Limb (tissue), 2 donors: Measurements from ENCODE around the gene HARBI1.

Experiments used
- DNase-seq, 2 donors: peaks; one replicate each; pipeline ENCODE4 v3.0.0-alpha.2; 2016; ENCODE audit errors: extremely low spot score in 2 of 2

The HARBI1 gene

DNA sequence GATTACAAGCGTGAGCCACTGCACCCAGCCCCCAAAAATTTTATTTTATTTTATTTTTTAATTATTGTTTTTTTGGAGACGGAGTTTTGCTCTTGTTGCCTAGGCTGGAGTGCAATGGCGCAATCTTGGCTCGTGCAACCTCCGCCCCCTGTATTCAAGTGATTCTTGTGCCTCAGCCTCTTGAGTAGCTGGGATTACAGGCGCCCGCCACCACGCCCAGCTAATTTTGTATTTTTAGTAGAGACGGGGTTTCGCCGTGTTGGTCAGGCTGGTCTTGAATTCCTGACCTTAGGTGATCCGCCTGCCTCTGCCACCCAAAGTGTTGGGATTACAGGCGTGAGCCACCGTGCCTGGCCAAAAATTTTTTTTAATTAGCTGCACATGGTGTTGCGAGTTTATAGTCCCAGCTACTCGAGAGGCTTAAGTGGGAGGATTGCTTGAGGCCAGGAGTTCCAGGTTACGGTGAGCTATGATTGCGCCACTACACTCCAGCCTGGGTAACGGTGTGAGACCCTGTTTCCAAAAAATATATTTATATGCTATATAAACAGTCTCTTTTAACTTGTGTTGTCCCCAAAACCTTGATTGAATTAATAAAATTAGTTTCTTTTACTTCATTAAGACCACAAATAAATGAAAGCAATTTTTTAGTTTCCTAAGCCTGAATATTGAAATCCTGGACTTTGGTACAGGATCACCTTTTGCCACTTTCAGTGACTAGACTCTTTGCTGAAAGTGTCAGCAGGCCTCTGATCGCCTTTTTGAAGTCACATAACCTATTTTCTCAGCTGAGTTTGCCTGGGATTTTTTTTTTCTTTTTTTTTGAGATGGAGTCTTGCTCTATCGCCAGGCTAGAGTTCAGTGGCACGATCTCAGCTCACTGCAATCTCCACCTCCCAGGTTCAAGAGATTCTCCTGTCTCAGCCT lies 16.5 kb upstream of the HARBI1 start:
- no peak for DNase-seq

DNA sequence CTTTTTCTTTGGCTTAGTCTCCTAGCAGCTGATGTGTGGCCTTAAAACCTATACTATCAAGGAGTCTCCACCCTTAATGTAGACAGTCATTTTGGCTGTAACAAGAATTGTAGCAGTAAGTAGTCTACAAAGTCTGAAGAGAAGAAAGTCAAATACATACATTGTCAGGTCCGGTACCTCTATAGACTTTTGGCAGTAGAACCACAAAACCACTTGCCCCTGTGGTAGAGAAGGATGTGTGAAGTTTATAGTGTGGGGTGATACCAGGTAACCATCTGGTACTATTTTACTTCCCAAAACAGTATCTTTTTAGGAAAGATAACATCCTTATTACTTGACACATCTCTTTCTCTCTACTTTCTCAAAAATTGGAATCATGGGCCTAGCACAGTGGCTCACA lies 15.5 kb upstream of the HARBI1 start:
- DNase-seq, result no peak

DNA sequence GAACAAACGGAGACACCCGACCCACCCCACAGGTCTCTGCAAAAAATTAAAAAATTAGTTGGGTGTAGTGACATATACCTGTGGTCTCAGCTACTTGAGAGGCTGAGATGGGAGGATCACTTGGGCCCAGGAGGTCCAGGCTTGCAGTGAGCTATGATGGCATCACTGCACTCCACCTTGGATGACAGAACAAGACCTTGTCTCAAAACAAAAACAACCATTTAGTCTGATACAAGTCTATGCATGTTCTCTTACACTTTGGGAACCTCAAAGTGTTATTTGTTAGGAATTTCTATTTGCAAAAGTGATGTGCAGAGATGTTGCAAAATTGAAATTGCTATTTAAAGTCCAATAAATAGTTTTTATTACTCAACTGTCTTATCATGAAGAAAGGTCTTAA lies 14.6 kb upstream of the HARBI1 start:
- DNase-seq, result no peak

DNA sequence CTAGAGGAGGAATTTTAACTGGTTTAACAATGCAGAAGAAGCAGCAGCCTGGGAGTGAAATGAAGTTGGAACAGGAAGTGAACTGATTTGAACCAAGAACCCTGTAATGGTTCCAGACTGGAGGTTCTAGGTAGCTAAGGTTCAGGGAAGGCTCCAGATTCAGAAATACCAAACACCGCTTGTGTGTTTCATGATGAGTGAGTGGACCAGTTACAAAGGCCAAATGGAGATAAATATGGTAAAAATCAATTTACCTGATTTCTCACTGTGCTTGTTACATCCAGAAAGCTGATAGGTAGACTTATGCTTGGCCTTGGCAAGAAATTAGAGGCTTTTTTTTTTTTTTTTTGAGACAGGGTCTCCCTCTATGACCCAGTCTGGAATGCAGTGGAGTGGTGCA lies 13.2 kb upstream of the HARBI1 start:
- DNase-seq, result no peak

DNA sequence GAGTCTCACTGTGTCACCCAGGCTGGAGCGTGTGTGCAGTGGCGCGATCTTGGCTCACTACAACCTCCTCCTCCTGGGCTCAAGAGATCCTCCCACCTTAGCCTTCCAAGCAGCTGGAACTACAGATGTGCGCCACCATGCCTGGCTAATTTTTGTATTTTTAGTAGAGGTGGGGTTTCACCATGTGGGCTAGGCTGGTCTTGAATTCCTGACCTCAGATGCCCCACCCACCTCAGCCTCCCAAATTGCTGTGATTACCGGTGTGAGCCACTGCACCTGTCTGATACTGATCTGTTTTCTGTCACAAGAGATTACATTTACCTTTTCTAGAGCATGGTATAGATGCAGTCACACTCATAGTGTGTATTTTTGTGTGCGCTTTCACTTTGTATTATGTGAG lies 11.9 kb upstream of the HARBI1 start:
- DNase-seq, result no peak

DNA sequence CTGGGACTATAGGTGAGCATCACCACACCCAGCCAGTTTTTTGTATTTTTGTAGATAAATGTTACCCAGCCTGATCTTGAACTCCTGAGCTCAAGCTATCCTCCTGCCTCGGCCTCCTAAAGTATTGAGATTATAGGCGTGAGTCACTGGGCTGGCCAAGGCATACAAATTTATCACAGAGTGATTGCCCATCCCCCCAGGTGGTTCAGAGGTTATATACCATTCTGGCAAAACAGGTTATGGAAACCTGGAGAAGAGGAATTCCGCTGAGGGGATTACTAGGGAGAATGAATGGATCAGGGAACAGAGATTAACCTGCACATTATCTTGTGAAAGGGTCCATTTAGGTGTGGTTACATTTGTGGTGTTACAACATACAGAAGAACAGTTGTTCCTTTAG lies 8.4 kb upstream of the HARBI1 start:
- no peak for DNase-seq

DNA sequence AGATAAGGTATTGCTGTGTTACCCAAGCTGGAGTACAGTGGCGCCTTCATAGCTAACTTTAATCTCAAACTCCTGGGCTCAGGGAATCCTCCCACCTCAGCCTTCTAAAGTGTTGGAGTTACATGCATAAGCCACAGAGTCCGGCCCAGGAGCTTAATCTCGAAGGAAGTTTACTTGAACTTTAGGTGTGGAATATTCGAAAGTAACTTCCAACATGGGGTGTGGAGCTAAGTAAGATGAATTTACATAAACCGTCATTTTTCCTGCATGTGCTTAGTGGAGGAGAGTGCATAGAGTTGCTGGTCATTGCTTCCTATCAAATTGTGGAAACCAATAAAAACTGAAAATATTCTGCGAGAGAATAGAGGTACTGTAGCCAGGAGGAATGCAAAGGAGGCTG lies 1.8 kb upstream of the HARBI1 start:
- no peak for DNase-seq

DNA sequence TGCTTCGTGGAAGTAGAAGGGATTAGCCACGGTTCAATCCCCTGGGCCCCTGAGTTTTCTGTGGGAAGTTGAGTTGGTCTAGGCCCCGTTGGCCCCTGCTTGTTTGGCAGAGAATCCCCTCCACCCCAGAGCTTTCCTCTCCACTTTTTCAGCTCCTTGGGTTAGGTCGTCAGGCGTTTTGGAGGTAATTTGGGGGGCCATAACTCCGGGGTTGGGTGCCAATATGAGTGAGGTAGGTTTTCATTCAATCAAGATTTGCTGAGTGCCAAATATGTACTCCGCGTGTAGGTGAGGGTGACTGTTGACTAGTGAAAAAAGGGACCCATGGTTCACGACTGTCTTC lies 916 bp upstream of the HARBI1 start:
- no peak for DNase-seq

DNA sequence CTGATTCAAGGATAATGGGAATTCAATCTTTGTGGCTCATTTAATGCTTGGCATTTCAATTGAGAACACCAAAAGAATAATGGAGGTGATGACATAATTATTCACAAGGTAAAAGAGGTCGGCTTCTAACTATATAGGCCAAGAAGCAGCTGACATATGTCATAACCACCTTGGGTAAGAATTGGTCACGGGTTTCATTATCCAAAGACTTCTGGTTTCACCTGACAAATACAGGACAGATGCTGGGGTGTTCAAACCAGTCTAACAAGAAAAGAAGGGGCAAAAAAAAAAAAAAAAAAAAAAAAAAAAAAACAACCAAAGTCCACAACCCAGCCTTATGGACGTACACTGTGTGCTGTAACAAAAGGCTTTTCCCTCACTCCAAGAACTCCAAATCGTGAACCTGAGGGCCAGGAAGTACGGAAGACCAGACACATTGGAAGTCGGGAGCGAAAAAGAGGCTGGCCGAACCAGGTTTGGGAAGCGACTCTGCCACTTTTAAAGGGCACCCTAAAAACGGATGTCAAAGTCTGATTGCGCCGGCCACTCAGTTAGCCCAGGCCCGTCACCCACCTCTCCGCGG lies 385 bp downstream of the HARBI1 start:
- no peak for DNase-seq

DNA sequence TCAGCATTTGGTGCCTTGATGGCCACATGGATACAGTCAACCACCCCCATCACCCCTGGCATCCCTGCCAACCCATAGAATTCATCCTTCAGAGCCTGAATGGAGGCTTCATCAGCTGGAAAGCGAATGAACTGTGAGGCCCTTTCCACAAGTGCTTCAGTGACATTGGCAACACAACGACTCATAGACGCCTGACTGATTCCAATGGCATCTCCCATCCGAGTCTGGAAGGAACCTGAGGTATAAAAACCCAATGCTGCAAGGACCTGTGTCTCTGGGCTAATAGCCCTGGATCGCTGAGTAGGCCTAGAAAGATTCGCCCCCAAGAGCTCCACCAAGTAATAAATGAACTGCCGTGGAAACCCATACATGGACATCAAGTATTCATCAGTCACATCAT lies 1.3 kb downstream of the HARBI1 start:
- DNase-seq, result no peak

DNA sequence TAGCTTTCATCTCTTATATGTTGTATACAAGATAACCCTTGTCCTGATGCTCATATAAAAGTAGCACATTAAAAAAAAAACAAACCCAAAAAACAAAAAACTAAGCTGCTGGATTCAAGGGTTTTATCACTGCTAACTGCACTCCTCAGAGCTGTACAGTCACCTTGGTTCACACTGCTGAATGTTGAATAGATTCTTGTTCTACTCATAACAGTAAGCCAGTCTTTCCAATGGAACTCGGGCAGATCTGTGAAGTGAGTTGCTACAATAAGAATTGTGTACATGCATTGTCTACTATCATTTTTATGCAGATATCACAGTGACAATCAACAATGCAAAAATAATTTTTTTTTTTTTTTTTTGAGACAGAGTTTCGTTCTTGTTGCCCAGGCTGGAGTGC lies 4.7 kb downstream of the HARBI1 start:
- DNase-seq, result no peak

DNA sequence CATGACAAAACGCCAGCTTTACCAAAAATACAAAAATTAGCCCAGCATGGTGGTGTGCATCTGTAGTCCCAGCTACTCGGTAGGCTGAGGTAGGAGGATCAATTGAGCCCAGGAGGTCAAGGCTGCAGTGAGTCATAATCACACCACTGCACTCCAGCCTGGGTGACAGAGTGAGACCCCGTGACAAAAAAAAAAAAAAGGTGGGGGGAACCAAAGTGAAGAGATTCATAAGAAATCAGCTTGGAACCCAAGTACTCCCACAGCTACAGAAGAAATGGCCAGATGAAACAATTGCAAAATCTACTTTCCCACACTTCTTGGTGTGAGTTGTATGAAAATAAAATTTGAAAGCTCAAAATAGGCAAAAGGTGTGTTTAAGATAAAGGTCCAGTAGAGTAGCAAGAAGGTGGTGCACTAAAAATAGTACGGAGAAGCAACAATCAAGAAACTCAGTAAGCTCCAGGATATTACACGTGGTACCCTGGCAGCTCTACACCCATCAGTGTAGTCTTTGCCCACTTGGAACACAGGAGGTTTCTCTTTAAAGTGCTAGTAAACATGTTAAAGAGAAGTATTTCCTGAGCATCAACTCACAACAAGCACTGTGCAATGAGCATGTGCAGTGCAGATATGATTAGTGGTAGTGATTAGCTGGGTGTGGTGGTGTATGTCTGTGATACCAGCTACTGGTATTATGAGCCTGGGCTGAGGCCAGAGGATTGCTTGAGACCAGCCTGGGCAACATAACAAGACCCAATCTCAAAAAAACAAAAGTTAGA lies 5.3 kb downstream of the HARBI1 start:
- no peak for DNase-seq

DNA sequence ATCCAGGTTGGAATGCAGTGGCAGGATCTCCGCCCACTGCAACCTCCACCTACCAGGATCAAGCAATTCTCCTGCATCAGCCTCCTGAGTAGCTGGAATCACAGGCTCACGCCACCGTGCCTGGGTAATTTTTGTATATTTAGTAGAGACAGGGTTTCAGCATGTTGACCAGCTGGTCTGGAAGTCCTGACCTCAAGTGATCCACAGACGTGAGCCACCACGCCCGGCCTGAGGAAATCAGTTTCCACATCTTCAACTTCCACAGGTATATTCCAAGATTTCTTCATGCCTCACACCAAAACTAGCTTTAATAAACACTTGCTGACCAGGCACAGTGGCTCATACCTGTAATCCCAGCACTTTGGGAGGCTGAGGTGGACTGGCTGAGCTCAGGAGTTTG lies 7.6 kb downstream of the HARBI1 start:
- no peak for DNase-seq

DNA sequence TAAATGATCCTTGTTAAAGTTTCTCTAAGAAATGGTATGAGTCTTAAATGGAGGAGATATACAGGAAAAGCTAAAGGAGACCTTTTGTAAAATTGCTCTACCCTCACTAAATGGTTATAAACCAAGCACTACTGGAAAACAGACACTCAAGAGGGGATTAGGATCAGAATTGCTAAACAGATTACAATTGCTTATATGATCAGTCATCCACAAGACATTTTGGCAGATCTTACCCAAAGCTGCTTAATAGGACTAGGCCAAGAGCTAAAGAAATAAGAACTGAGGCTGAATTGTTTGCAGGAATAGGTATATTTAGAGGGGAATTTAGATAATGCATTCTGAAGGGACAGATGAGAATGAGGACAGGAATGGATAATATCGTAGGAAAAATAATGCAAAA lies 9.5 kb downstream of the HARBI1 start:
- no peak for DNase-seq

DNA sequence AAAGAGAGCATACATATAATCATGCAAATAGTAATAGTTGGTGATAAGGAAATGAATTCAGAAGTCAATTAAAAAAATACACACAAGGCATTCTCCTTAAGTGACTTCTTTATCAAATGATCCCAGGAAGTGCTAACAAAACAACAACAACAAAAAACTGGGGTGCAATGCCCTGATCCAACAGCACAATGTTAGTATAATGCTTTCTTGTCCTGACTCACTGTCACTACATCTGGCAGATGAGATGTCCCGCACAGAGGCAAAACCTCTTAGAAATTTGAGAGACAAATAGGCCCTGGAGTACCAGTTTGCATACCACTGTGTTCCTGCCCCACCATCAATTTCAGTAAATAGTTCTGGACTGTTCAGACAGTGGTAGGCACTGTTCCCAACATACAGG lies 12.2 kb downstream of the HARBI1 start:
- no peak for DNase-seq

DNA sequence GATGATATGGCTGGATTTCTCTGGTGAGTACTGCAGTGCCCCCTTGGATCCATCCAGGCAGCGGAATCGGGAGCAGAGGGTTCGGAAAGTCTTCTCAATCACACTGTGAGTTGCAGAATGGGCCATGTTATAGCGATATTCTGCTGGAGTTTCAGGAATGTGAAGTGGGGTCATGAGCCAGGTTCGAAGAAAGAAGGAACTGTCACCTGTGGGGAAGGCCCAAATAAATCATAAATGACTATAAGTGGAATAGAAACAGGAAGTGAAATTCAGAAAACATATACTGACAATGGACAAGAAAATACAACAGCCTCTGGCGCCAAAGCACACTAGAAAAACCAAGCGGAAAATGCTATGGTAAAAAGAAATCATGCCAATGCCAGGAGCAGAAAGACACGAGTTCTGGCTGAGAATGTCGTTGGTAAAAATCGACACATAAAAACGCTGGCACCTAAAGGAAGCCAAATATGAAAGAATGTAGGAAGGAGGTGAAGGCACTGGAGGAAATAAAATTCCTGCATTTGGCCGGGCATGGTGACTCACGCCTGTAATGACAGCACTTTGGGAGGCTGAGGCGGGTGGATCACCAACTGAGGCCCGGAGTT lies 13.2 kb downstream of the HARBI1 start:
- no peak for DNase-seq

DNA sequence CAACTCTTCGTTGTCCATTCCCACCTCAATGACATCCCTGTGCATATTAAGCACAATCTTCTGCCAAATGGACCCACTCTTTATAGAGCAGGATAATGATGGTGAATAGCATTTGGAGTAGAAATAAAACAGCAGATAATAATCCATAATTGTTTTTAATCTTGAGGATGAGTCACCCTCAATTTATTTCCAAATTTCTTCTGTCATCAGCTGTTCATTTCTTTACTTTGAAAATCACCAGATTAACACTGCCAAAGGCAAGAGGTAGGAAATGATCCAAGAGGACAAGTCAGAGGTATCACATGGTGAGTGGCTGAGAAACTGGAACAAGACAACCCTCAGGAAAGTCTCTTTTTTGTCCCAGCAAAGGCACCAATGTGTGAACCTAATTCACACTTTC lies 15.9 kb downstream of the HARBI1 start:
- DNase-seq, result no peak

DNA sequence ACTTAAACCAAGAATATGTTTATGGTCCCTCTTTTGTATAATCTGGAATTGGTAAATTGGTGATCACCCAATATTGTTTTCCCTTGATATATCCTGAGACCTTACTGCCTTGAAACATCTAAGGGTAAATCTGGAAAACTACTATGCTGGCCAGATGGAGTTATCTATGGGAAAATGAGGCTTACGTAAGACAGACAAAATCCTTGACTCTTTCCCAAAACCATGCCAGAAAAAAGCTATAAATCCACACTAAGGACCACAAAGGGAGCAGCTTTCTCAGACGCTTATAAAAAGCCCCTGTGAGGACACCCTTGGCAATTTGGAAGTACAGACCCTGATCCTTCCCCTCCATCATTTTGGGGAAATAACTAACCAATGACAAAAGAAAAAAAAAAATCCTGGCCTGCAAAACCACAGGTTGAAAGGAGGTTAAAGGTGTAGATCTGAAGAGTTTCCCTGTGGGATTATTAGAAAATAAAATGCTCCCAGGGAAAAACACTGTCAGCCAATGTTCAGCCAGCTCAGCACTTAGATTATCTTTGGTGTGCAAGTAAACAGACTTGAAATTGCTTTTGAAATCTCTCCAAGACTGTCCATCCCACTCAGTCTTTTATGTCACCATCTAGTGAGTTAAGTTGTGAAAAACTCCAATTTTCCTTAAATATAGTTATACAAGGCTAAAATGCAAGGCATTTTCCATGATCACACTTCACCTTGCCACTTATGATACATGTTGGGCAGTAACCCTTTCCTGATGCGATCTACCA lies 16.6 kb downstream of the HARBI1 start:
- no peak for DNase-seq

DNA sequence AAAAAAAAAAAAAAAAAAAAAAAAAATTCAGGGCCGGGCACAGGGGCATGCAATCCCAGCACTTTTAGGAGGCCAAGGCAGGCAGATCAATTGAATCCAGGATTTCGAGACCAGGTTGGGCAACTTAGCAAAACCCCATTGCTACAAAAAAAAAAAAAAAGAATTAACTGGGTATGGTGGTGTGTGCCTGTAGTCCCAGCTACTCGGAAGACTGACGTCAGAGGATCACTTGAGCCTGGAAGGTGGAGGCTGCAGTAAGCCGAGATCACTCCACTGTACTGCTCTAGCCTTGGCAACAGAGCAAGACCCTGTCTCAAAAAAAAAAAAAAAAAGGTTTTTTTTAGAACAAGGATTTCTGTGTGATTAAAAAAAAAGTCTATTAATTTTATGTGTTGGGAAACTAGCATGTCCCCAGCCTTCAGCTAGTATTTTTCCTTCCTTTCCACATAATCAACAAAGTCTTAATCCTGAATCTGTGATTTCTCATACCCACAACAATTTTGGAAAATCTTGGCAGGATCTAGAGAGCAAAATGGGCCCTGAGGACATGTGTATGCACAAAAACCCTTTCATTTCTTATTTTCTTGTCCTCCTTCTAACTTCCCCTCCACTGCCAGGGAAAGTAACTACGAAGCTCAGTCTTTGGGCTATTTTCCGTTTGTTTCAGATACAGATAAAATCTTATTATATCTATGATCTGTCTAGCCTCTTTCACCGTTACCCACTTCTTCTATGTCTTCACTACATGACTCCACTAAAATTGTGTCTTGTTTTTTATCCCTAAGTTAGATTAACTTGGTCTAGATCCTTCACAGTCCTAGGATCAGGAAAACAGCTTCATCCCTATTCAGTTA lies 17.5 kb downstream of the HARBI1 start:
- no peak for DNase-seq

DNA sequence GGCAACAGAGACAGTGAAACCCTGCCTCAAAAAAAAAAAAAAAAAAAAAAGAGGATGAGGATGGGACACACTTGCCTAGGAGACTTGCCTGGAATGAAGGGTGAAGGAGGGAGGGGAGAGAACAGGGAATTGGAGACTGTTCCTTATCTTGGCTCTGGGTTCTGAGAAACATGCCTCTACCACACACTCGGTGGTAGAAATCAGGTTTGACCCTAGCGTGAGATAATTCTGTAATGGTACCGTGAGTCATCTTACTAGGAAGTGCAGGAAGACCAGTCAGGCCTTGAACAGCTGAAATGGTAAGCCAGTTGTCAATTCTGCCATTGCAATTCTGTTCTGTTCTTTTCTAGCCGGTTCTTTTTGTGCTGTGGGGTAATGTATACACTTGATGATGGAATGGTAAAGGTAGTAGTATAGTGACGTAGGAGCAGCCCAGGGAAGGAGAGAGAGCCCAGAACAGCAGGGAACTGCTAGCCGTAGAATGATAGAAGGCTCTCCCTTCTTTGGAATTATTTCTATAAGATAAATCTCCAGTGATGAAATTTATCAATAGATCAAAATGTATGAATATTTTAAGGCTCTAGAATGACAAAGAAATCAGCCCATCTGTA lies 19.3 kb downstream of the HARBI1 start:
- DNase-seq, result no peak
